Tibial artery (tissue), 4 donors: ENCODE measurements around the gene ARMH3.

Experiments used
- DNase-seq, 2 donors: peaks; one replicate each; pipeline ENCODE4 v3.0.0-alpha.2; 2019
- H3K27ac ChIP-seq, 2 donors: fragments of 200-600 bp; sonication (generic) in 1 of 2; 1 replicate in 1 of 2; 2 replicates in 1 of 2; pipeline ENCODE4 v1.5.1; 2018 to 2019; ENCODE audit warnings: mild to moderate bottlenecking in 1 of 2
- H3K27me3 ChIP-seq, 2 donors: fragments of 200-600 bp; sonication (generic) in 1 of 2; one replicate each; pipeline versions ENCODE4 v1.5.1 to v1.6.0; 2016 to 2019
- H3K36me3 ChIP-seq, 3 donors: fragments of 200-600 bp; sonication (generic) in 2 of 3; one replicate each; pipeline ENCODE4 v1.5.1; 2016 to 2019; ENCODE audit warnings: mild to moderate bottlenecking in 2 of 3
- H3K4me1 ChIP-seq, 4 donors: fragments of 200-600 bp; sonication (generic) in 2 of 4; 1 replicate in 3 of 4; 2 replicates in 1 of 4; pipeline ENCODE4 v1.5.1; 2016 to 2019
- H3K4me3 ChIP-seq, 2 donors: fragments of 200-600 bp; sonication (generic) in 1 of 2; 1 replicate in 1 of 2; 2 replicates in 1 of 2; pipeline ENCODE4 v1.5.1; 2018 to 2019; ENCODE audit warnings: mild to moderate bottlenecking in 2 of 2
- H3K9me3 ChIP-seq, 3 donors: fragments of 200-600 bp; sonication (generic) in 1 of 3; one replicate each; pipeline ENCODE4 v1.5.1; 2016 to 2019
- CTCF ChIP-seq, 2 experiments: fragments of 200-600 bp in 1 of 2; fragments of 450-650 bp in 1 of 2; IDR thresholded peaks; one replicate each; pipeline ENCODE4 v1.5.1; 2017 to 2019; ENCODE audit warnings: antibody characterized with exemption in 2 of 2, mild to moderate bottlenecking in 1 of 2, moderate library complexity in 1 of 2
- intact Hi-C: fragments of 100-400 bp; cut with DNase I; formaldehyde crosslinking; loops from one replicate; pipeline ENCODE4 v1.15.0; 2023; ENCODE audit warnings: low total_unique reads

Gene ARMH3

GRCh38 chr10:101894742-101895141 is 161.2 kb downstream of the ARMH3 start:
- TF ChIP-seq CTCF (IDR thresholded peaks at IDR 0.05) = no peak
- DNase-seq = no peak
- Histone ChIP-seq H3K36me3 (no peaks in the 10 kb centered on the region), H3K27me3 (no peaks in the 10 kb centered on the region), H3K27ac (no peak overlapping the region), H3K4me1 (no peaks in the 10 kb centered on the region), H3K9me3 (no peaks in the 10 kb centered on the region), H3K4me3 (no peak overlapping the region)
- intact Hi-C loops = no loop called here

GRCh38 chr10:101894266-101894665 is 161.7 kb downstream of the ARMH3 start:
- no peak overlapping the region for H3K4me3 ChIP-seq
- no peaks in the 10 kb centered on the region for H3K27me3 ChIP-seq
- H3K4me1 ChIP-seq = no peaks in the 10 kb centered on the region
- intact Hi-C loops = no loop called here
- no peak for TF ChIP-seq CTCF (IDR thresholded peaks at IDR 0.05)
- no peaks in the 10 kb centered on the region for H3K9me3 ChIP-seq
- no peak for DNase-seq
- no peaks in the 10 kb centered on the region for H3K36me3 ChIP-seq
- no peak overlapping the region for H3K27ac ChIP-seq

GRCh38 chr10:101893510-101894120 is 162.4 kb downstream of the ARMH3 start:
- H3K4me1 ChIP-seq = no peaks in the 10 kb centered on the region
- H3K36me3 ChIP-seq = no peaks in the 10 kb centered on the region
- H3K27me3 ChIP-seq = no peaks in the 10 kb centered on the region
- no peak overlapping the region for H3K27ac ChIP-seq
- H3K9me3 ChIP-seq = no peaks in the 10 kb centered on the region
- no peak overlapping the region for H3K4me3 ChIP-seq
- intact Hi-C loops = no loop called here
- DNase-seq = no peak
- TF ChIP-seq CTCF (IDR thresholded peaks at IDR 0.05) = no peak

GRCh38 chr10:101892782-101893391 is 163.1 kb downstream of the ARMH3 start:
- DNase-seq = no peak
- Histone ChIP-seq H3K36me3 (peaks cover 0 to 5% (median 2%) of the 10 kb centered on the region in 3 donors), H3K27ac (no peak overlapping the region), H3K4me3 (no peak overlapping the region), H3K27me3 (no peaks in the 10 kb centered on the region), H3K4me1 (no peaks in the 10 kb centered on the region), H3K9me3 (no peaks in the 10 kb centered on the region)
- intact Hi-C loops = no loop called here
- TF ChIP-seq CTCF (IDR thresholded peaks at IDR 0.05) = no peak

- no peaks in the 10 kb centered on the region for H3K27me3 ChIP-seq
- peak; percentile 54 to 66 for TF ChIP-seq CTCF (IDR thresholded peaks at IDR 0.05)
- intact Hi-C loops = loop anchor here (5.0 kb wide), 1 partner anchor 123 kb away; no protein-coding TSS in a partner anchor
- no peaks in the 10 kb centered on the region for H3K9me3 ChIP-seq
- H3K27ac ChIP-seq = no peak overlapping the region
- H3K4me1 ChIP-seq = no peaks in the 10 kb centered on the region
- H3K36me3 ChIP-seq = peaks cover 0 to 8% (median 4%) of the 10 kb centered on the region in 3 donors
- peak; percentile 63 to 75 for DNase-seq
- H3K4me3 ChIP-seq = no peak overlapping the region
Measured at GRCh38 chr10:101889256-101890210, 166.4 kb downstream of the ARMH3 start.
